Measurements from ENCODE around the gene C9orf78. TPM values are rescaled to one million over a fixed set of nuclear protein-coding genes. Genes with fewer than 3 reads are reported as not detected.

The C9orf78 gene, protein sequence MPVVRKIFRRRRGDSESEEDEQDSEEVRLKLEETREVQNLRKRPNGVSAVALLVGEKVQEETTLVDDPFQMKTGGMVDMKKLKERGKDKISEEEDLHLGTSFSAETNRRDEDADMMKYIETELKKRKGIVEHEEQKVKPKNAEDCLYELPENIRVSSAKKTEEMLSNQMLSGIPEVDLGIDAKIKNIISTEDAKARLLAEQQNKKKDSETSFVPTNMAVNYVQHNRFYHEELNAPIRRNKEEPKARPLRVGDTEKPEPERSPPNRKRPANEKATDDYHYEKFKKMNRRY
- 27.7 TPM for total RNA-seq

DNA sequence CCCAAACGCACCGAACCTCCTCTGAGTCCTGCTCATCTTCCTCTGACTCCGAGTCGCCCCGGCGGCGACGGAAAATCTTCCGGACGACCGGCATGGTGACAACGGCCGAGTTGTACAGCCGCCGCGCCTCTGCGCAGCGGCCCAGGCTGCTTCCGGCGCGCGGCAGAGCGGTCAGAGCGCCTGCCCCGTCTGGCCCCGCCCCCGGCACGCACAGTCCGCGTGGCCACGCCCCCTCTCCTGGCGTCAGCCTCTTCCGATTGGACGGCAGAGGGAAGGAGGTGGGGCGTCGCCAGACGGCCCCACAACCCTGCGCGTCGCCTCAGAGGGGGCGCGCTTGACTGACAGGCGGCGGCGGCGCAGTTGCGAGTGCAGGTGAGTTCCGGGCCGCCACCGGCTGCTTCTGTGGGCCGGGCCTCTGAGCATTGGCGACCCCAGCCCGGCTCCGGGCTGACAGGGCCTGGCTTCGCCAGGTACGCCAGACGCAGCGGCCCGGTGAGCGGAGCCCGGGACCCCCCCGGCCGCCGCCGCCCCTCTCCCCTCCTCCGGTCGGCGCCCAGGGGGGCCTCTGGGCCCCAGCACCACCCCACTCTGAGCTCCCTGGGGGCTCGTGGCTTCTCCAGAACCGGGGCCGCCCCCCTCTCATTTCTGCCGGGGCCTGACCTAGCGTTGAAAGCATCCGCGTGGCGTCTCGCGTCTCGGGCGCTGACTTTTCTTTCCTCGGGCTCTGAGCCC is at the start of gene C9orf78, which contains the start of gene USP20:
C9orf78 (minus strand) TSS at position 148 of the 732 bp plus-strand sequence; CDS start at position 94, 54 bp downstream.
USP20 (plus strand) TSS at position 331 of the 732 bp plus-strand sequence. CDS start 17,098 bp downstream, outside the sequence.
- peak; percentile 97 for DNase-seq (ENCODE audit: low spot score)
- ATAC-seq, result peak; percentile 98

- peak; percentile 86 for DNase-seq (ENCODE audit: low spot score)
- peak; percentile 87 for ATAC-seq
Observed at GRCh38 chr9:129884220-129885017, 49.3 kb upstream of the C9orf78 start.

DNA sequence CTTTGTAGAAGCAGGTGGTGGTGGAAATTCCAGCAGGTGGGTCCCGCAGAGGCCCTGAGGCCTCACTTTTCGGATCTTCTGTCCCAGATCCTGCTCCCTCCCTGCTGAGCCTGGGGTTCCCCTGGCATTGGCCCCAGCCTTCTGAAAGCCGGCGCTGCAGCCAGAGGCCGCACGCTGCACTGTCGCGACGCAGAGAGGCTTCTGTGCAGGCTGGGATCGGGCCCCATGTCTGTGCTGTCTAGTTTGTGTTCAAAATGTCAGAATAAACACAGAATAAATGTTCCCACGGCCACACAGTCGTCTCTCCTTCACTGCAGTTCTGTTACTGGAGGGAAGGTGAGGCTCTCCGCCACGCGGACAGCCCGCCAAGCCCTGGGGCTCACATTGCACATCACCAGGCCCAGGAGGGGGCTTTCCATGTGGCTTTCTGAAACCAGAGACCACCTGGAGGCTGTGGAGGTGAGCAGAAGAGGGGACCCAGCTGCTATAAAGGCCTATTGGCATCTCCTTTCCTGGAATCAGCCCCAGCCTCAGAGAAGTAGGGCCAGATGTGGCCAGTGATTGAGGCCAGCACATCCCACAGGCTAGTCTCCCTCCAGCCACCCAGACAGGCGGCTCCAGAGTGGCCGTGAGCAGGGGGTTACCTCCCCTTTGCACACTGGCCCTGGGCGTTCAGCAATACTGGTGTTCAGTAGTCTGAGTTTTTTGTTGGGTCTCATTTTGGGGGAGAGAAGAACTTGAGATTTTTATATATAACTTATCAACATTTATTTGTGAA is 46.7 kb upstream of the C9orf78 start:
- ATAC-seq, result no peak
- no peak for DNase-seq (ENCODE audit: low spot score)

- DNase-seq (ENCODE audit: low spot score) (no peak), ATAC-seq (no peak)
Observed at GRCh38 chr9:129880654-129881546, 45.8 kb upstream of the C9orf78 start.

- no peak for DNase-seq (ENCODE audit: low spot score)
- ATAC-seq, result no peak
Observed at GRCh38 chr9:129879991-129880653, 45.0 kb upstream of the C9orf78 start.

DNA sequence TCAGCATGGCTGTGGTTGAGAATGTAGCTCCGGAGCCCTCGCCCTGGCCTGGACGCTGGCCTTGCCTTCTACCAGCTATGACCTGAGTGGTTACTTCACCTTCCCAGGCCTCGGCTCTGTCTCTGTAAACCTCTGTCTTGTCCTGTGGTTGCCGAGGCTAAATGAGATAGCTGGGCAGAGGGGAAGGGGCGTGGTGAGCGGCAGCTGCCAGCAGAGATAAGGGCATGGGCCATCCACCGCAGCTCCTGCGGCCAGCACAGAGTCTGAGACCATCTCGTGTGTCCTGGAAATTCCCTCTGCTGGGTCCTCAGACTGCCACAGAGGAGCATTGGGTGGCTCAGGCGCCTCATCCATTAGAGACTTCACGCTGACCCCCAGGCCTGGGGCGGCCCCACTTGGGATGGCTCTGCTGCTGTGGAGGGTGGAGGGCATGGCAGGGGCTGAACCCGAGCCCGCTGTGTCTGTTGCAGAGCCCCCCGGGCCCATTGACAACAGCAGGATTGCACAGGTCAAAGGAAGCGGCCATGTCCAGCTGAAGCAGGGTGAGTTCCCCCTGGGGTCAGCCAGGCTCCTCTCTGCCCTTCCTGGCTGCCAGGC is 44.1 kb upstream of the C9orf78 start:
- DNase-seq (ENCODE audit: low spot score) (no peak), ATAC-seq (no peak)

DNA sequence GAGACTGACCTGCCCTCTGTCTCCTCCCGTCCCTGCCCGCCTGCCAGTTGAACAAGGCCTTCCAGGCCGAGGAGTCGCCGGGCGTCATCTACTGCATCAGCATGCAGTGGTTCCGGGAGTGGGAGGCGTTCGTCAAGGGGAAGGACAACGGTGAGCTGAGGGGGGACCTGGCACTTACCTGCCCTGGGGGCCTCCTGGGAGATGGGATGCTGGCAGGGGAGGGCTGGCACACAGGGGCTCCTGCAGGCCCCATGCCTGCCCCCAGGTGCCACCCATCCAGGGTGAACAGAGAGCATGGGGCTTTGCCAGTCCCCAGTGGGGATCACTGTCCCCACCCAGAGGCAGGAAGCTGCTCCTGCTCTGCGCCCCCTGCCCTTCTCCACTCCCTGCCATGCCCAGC is 43.2 kb upstream of the C9orf78 start:
- DNase-seq (ENCODE audit: low spot score), result no peak

GRCh38 chr9:129876815-129877214 is 41.7 kb upstream of the C9orf78 start:
- no peak for DNase-seq (ENCODE audit: low spot score)

More for the DNA sequence above, 43.2 kb upstream of the C9orf78 start:
- no peak for ATAC-seq

DNA sequence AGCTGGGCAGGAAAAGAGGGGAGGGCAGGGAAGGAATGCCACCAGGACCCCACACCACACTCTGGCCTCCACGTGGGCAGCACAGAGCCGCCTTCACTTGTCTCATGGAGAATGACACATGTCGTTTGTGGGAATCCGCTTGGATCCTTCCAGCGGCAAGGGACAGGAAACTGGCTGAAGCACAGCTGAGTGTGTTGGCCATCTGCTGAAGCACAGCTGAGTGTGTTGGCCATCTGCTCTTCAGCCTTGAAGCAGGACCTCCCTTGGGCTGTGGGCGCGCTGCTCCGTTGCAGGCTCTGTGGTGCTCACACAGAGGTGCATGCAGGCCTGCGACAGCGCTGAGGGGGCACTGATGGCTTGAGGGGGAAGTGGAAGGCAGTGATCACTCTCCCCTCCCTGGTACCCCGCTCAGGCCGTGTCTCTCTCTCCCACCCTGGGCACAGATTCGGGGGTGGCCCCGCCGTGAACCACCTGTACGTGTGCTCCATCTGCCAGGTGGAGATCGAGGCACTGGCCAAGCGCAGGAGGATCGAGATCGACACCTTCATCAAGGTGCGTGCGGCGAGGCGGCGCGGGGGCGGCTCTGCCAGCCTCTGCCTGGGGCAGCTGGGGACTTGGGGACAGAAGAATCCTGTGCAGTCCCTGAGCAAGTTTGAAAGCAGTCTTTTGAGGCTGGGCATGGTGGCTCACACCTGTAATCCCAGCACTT is 40.8 kb upstream of the C9orf78 start:
- ATAC-seq (no peak), DNase-seq (ENCODE audit: low spot score) (no peak)

More at GRCh38 chr9:129876815-129877214, 41.7 kb upstream of the C9orf78 start:
- no peak for ATAC-seq

DNA sequence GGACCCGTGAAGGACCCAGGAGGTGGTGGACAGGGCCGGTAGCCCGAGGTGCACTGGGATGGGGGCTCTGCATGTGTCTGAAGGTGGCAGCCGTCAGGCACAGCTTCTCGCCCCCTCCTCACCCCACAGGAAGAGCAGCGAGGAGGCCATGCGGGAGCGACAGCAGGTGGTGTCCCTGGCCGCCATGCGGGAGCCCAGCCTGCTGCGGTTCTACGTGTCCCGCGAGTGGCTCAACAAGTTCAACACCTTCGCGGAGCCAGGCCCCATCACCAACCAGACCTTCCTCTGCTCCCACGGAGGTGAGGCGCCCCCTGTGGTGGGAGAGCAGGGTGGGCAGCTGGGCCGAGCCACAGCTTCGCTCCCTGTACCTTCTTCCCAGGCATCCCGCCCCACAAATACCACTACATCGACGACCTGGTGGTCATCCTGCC is 40.1 kb upstream of the C9orf78 start:
- no peak for ATAC-seq
- no peak for DNase-seq (ENCODE audit: low spot score)

DNA sequence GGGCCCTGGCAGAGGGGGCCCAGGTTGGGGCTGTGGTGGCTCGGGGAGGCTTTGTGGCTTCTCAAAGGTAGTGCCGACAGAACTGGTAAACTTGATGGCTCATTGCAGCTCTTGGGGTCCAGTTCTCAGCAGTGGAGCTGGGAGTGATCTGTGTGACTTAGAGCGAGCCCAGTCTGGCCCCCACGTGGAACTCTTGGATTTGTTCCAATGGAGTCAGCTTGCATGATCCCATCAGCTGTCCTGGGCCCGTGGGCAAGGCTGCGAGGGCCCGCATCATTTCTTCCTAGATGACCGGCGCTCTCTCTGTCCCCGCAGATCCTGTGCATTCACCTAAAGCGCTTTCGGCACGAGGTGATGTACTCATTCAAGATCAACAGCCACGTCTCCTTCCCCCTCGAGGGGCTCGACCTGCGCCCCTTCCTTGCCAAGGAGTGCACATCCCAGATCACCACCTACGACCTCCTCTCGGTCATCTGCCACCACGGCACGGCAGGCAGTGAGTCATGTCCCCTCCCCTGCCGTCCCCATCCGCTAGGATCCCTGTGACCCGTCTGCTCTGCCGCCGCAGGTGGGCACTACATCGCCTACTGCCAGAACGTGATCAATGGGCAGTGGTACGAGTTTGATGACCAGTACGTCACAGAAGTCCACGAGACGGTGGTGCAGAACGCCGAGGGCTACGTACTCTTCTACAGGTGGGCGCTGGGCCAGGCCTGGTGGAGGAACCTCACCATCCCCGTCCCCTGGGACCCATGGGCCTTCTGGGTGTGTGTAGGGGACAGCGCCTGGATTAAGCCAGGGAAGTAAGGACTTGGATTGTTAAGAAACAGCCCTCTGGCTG is 39.4 kb upstream of the C9orf78 start:
- ATAC-seq, result no peak
- no peak for DNase-seq (ENCODE audit: low spot score)

GRCh38 chr9:129873563-129874190 is 38.6 kb upstream of the C9orf78 start:
- no peak for ATAC-seq
- no peak for DNase-seq (ENCODE audit: low spot score)

GRCh38 chr9:129871046-129871445 is 36.0 kb upstream of the C9orf78 start:
- no peak for ATAC-seq
- DNase-seq (ENCODE audit: low spot score), result no peak

DNA sequence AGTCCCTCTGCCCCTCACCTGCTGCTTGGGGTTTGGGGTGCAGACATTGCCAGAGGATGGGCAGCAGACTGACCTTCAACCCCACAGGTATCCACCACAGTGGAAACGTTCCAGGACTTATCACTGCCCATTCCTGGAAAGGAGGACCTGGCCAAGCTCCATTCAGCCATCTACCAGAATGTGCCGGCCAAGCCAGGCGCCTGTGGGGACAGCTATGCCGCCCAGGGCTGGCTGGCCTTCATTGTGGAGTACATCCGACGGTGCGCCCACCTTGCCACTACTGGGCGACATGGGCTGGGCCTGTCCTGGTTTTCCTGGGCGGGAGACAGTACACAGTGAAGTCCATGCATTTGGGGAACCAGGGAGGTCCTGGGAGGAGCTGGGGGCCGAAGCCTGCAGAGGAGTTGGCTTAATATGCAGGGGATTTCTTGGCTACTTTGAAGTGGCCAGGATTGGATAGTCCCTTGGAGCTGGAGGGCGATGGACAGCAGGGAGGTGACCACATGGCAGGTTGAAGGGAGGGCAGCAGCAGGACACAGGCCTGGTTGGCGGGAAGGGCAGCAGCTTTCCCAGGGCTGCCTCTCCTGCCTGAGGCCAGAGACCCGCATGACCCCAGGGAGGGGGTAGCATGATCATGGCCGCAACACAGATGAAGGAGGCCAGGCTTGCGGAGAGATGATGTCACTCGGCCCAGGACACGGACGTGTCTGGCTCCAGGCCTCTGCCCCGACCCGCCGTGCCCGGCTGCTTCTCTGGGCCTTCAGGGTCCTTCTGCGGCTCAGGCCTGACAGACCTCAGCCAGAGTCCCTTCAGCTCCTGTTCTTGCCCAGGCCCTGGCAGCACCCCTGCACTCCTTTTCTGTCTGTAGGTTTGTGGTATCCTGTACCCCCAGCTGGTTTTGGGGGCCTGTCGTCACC is 34.8 kb upstream of the C9orf78 start:
- ATAC-seq (peak; percentile 90), DNase-seq (ENCODE audit: low spot score) (peak; percentile 74)

DNA sequence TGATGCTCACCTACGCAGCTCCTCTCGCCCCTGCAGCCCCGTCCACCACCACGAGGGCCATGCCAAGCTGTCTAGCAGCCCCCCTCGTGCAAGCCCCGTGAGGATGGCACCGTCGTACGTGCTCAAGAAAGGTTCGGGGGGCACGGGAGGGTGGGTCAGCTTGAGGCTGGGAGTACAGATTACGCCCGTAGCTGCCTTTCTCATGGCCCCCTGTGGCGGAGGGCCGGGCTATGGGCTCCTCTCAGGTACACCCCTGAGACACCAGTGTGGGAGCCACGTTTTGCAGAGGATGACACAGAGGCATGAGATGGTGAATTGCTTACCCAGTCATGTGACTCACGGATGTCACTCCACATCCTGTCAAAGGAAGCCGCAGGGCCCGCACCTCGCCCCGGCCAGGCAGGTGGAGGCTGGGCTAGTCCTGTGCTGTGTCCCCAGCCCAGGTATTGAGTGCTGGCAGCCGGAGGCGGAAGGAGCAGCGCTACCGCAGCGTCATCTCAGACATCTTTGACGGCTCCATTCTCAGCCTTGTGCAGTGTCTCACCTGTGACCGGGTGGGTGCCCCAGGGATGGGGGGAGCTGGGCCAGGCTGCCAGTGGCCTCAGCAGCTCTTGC is 33.9 kb upstream of the C9orf78 start:
- DNase-seq (ENCODE audit: low spot score), result peak; percentile 56
- ATAC-seq, result peak; percentile 45
